GM18502 (cell line): ENCODE results near the gene ACTR1A.
"Not testable (repeated sequence)": the region's sequence is repeated elsewhere in the genome, so short reads cannot be mapped to it uniquely, and the experiment has no call there.

Source experiments
- ATAC-seq: cut with Tn5 transposase; IDR thresholded peaks from one replicate; pipeline ENCODE4 v1.9.1; 2021; ENCODE audit warnings: mild to moderate bottlenecking; ENCODE audit not compliant: unreplicated experiment, poor library complexity

ACTR1A gene

GRCh38 chr10:102458656-102459055 is 43.9 kb downstream of the ACTR1A start:
- no peak for ATAC-seq

GRCh38 chr10:102457591-102458150 is 44.8 kb downstream of the ACTR1A start:
- no peak for ATAC-seq

- no peak for ATAC-seq
These were observed 46.5 kb downstream of the ACTR1A start for GRCh38 chr10:102455893-102456471.

GRCh38 chr10:102454662-102455487 is 47.6 kb downstream of the ACTR1A start:
- ATAC-seq = not testable (repeated sequence)

GRCh38 chr10:102453502-102453901 is 49.0 kb downstream of the ACTR1A start:
- ATAC-seq = no peak

GRCh38 chr10:102452672-102453340 is 49.7 kb downstream of the ACTR1A start:
- no peak for ATAC-seq

GRCh38 chr10:102451105-102451969 is 51.2 kb downstream of the ACTR1A start, which contains the start of gene C10orf95:
Gene C10orf95, minus strand, starts transcription at chr10:102451543. Its CDS starts 450 bp downstream, at chr10:102451093.
- no peak for ATAC-seq

GRCh38 chr10:102450374-102451104 is 52.0 kb downstream of the ACTR1A start:
- peak; percentile 76 for ATAC-seq

- peak; percentile 3 for ATAC-seq
These were observed 52.5 kb downstream of the ACTR1A start for GRCh38 chr10:102450124-102450373.

- peak; percentile 55 for ATAC-seq
These were observed 53.0 kb downstream of the ACTR1A start for GRCh38 chr10:102449321-102450123.

GRCh38 chr10:102444851-102445250 is 57.7 kb downstream of the ACTR1A start:
- no peak for ATAC-seq

- ATAC-seq = no peak
These were observed 64.1 kb downstream of the ACTR1A start for GRCh38 chr10:102438374-102438773.

- ATAC-seq = no peak
These were observed 65.0 kb downstream of the ACTR1A start for GRCh38 chr10:102437515-102437914.

- no peak for ATAC-seq
These were observed 66.2 kb downstream of the ACTR1A start for GRCh38 chr10:102436312-102436711.

GRCh38 chr10:102435529-102436233 is 66.8 kb downstream of the ACTR1A start:
- ATAC-seq = no peak

GRCh38 chr10:102435133-102435497 is 67.4 kb downstream of the ACTR1A start:
- ATAC-seq = no peak

- no peak for ATAC-seq
These were observed 67.9 kb downstream of the ACTR1A start for GRCh38 chr10:102434394-102435132.
